H1 (cell line): Measurements from ENCODE around the gene NANOGP8. TPM values are rescaled to one million over a fixed set of nuclear protein-coding genes. Genes with fewer than 3 reads are reported as not detected.

Source experiments
- CTCF ChIA-PET: fragments of 300-600 bp; sonication (Branson Sonifier 250); formaldehyde crosslinking; loops from one replicate; lab custom pipeline; 2021; ENCODE audit not compliant: partially characterized antibody; lab: Charles Lee
- POLR2A ChIA-PET: fragments of 300-600 bp; sonication (Branson Sonifier 250); formaldehyde crosslinking; loops from one replicate; lab custom pipeline; 2021; ENCODE audit warnings: inconsistent platforms; ENCODE audit not compliant: partially characterized antibody; lab: Charles Lee
- DNase-seq, 2 experiments: peaks; one replicate each; pipeline versions ENCODE4 v3.0.0 to v3.0.0-alpha.2; 2010 to 2022; ENCODE audit warnings: low spot score in 2 of 2, low read depth in 1 of 2, mixed read lengths in 1 of 2
- FAIRE-seq: peaks from 2 replicates; lab custom pipeline; 2011; peaks lifted over from hg19 to GRCh38; lab: Jason Lieb, UNC
- H2AFZ ChIP-seq: 2 replicates; pipeline ENCODE4 v1.8.1; 2012; ENCODE audit warnings: low read length, inconsistent platforms
- H2AK5ac ChIP-seq: 2 replicates; pipeline ENCODE4 v1.6.1; 2013; ENCODE audit warnings: low read depth, low read length
- H2BK120ac ChIP-seq: replicated peaks from 2 replicates; pipeline ENCODE3; 2013; ENCODE audit warnings: low read depth, low read length, inconsistent platforms
- H2BK12ac ChIP-seq: 2 replicates; pipeline ENCODE4 v1.6.1; 2013; ENCODE audit warnings: low read depth, low read length
- H2BK15ac ChIP-seq: 2 replicates; pipeline ENCODE4 v1.6.1; 2013; ENCODE audit warnings: low read length
- H2BK20ac ChIP-seq: 2 replicates; pipeline ENCODE4 v1.6.1; 2013; ENCODE audit warnings: low read length
- H2BK5ac ChIP-seq: 2 replicates; pipeline ENCODE4 v1.6.1; 2013; ENCODE audit warnings: low read depth, low read length
- H3K14ac ChIP-seq: 2 replicates; pipeline ENCODE4 v1.6.1; 2013; ENCODE audit warnings: inconsistent platforms; ENCODE audit not compliant: insufficient read length
- H3K18ac ChIP-seq: 2 replicates; pipeline ENCODE4 v1.6.1; 2013; ENCODE audit warnings: low read length; ENCODE audit errors: extremely low read depth
- H3K23ac ChIP-seq: 2 replicates; pipeline ENCODE4 v1.6.1; 2013; ENCODE audit warnings: inconsistent platforms; ENCODE audit not compliant: insufficient read length
- H3K23me2 ChIP-seq: 2 replicates; pipeline ENCODE4 v1.6.1; 2013; ENCODE audit warnings: low read depth, low read length
- H3K27ac ChIP-seq: 2 replicates; pipeline ENCODE4 v1.6.1; 2011; ENCODE audit warnings: low read depth, low read length, inconsistent platforms
- H3K27me3 ChIP-seq, 4 experiments: replicated peaks in 1 of 4; 1 replicate in 1 of 4; 2 replicates in 3 of 4; pipeline versions ENCODE4 v1.6.1 to v1.8.1; 2011 to 2013; ENCODE audit warnings: low read length in 3 of 4, mild to moderate bottlenecking in 3 of 4, inconsistent platforms in 2 of 4, mixed read lengths in 2 of 4, moderate library complexity in 1 of 4; ENCODE audit not compliant: control insufficient read depth in 3 of 4, insufficient read depth in 3 of 4; ENCODE audit errors: extremely low read depth in 1 of 4
- H3K36me3 ChIP-seq, 4 experiments: 2 replicates each; pipeline versions ENCODE4 v1.6.1 to v1.8.1; 2011 to 2013; ENCODE audit warnings: mild to moderate bottlenecking in 4 of 4, low read length in 3 of 4, moderate library complexity in 2 of 4, control low read depth in 1 of 4, inconsistent platforms in 1 of 4; ENCODE audit not compliant: insufficient read depth in 4 of 4, control insufficient read depth in 2 of 4
- H3K4ac ChIP-seq: replicated peaks from 2 replicates; pipeline ENCODE3; 2013; ENCODE audit warnings: low read length, low read depth, mixed read lengths, inconsistent platforms; ENCODE audit not compliant: insufficient read length
- H3K4me1 ChIP-seq, 4 experiments: replicated peaks in 1 of 4; 1 replicate in 1 of 4; 2 replicates in 3 of 4; pipeline versions ENCODE4 v1.6.1 to v1.8.1; 2011 to 2013; ENCODE audit warnings: low read length in 3 of 4, inconsistent platforms in 2 of 4, mixed read lengths in 1 of 4; ENCODE audit not compliant: insufficient read depth in 4 of 4, control insufficient read depth in 3 of 4
- H3K4me2 ChIP-seq, 2 experiments: 2 replicates each; pipeline versions ENCODE4 v1.6.1 to v1.8.1; 2011 to 2013; ENCODE audit warnings: low read depth in 2 of 2, low read length in 2 of 2, control low read depth in 1 of 2, inconsistent platforms in 1 of 2, mild to moderate bottlenecking in 1 of 2; ENCODE audit not compliant: insufficient read depth in 1 of 2
- H3K4me3 ChIP-seq, 4 experiments: fragments of 200-600, 300-600 bp in 1 of 4; sonication (generic), shearing (Covaris generic), sonication (Bioruptor Twin) in 1 of 4; 2 replicates each; pipeline versions ENCODE4 v1.5.1 to v1.8.1; 2011 to 2016; ENCODE audit warnings: low read length in 4 of 4, low read depth in 3 of 4, control low read depth in 2 of 4, inconsistent platforms in 2 of 4, mild to moderate bottlenecking in 2 of 4, mixed read lengths in 1 of 4, moderate library complexity in 1 of 4; ENCODE audit not compliant: insufficient read depth in 2 of 4; ENCODE audit errors: extremely low read depth in 1 of 4
- H3K56ac ChIP-seq: replicated peaks from 2 replicates; pipeline ENCODE3; 2013; ENCODE audit warnings: low read depth, mild to moderate bottlenecking, mixed read lengths, low read length, inconsistent platforms; ENCODE audit not compliant: insufficient read length
- H3K79me1 ChIP-seq: 2 replicates; pipeline ENCODE4 v1.6.1; 2013; ENCODE audit warnings: low read depth, low read length, control low read depth
- H3K79me2 ChIP-seq, 2 experiments: 2 replicates each; pipeline versions ENCODE4 v1.6.1 to v1.8.1; 2012 to 2013; ENCODE audit warnings: low read length in 2 of 2, mild to moderate bottlenecking in 2 of 2, inconsistent platforms in 1 of 2; ENCODE audit not compliant: insufficient read depth in 2 of 2, control insufficient read depth in 1 of 2
- H3K9ac ChIP-seq, 4 experiments: replicated peaks in 1 of 4; 1 replicate in 1 of 4; 2 replicates in 3 of 4; pipeline versions ENCODE4 v1.6.1 to v1.8.1; 2011 to 2013; ENCODE audit warnings: low read depth in 3 of 4, low read length in 3 of 4, control low read depth in 2 of 4, mild to moderate bottlenecking in 2 of 4, moderate library complexity in 2 of 4, inconsistent platforms in 1 of 4; ENCODE audit errors: extremely low read depth in 1 of 4
- H3K9me3 ChIP-seq, 2 experiments: 2 replicates each; pipeline versions ENCODE4 v1.6.1 to v1.8.1; 2012 to 2013; ENCODE audit warnings: mild to moderate bottlenecking in 2 of 2, moderate library complexity in 2 of 2, control low read depth in 1 of 2, inconsistent platforms in 1 of 2, low read depth in 1 of 2, low read length in 1 of 2, mixed read lengths in 1 of 2; ENCODE audit not compliant: insufficient read depth in 2 of 2
- H4K20me1 ChIP-seq, 2 experiments: replicated peaks in 1 of 2; 2 replicates each; pipeline versions ENCODE3 to v1.8.1; 2011 to 2013; ENCODE audit warnings: inconsistent platforms in 2 of 2, low read length in 2 of 2, mild to moderate bottlenecking in 1 of 2; ENCODE audit not compliant: insufficient read depth in 2 of 2, control insufficient read depth in 1 of 2
- H4K5ac ChIP-seq: 2 replicates; pipeline ENCODE4 v1.6.1; 2013; ENCODE audit warnings: low read length, low read depth, mixed read lengths, inconsistent platforms; ENCODE audit not compliant: insufficient read length
- H4K8ac ChIP-seq: 2 replicates; pipeline ENCODE4 v1.8.0; 2013; ENCODE audit warnings: mild to moderate bottlenecking, moderate library complexity, low read length, inconsistent platforms; ENCODE audit not compliant: insufficient read depth; ENCODE audit errors: extremely low read depth
- H4K91ac ChIP-seq: replicated peaks from 2 replicates; pipeline ENCODE3; 2013; ENCODE audit warnings: low read length, mixed read lengths, inconsistent platforms; ENCODE audit not compliant: insufficient read length
- CBX8 ChIP-seq: fragments of 300-800, 300-1000 bp; sonication (generic); IDR thresholded peaks from 2 replicates; pipeline ENCODE4 v1.7.1; 2016; ENCODE audit warnings: low read depth, low read length, borderline replicate concordance
- CHD1 ChIP-seq: IDR thresholded peaks from 2 replicates; pipeline ENCODE4 v1.6.1; 2012; ENCODE audit warnings: low read depth, low read length, improper control_type of control experiment
- CTBP2 ChIP-seq: IDR thresholded peaks from 2 replicates; pipeline ENCODE4 v1.7.0; 2011; ENCODE audit warnings: borderline replicate concordance, mild to moderate bottlenecking, moderate library complexity, mixed read lengths, low read length; ENCODE audit not compliant: insufficient read depth, insufficient read length
- CTCF ChIP-seq, 3 experiments: IDR thresholded peaks; 1 replicate in 2 of 3; 2 replicates in 1 of 3; pipeline versions ENCODE4 v1.5.1 to v1.6.1; 2011; ENCODE audit warnings: low read length in 3 of 3, mild to moderate bottlenecking in 3 of 3, inconsistent platforms in 2 of 3, low read depth in 1 of 3, moderate library complexity in 1 of 3; ENCODE audit not compliant: insufficient read depth in 1 of 3; ENCODE audit errors: control extremely low read depth in 1 of 3
- JUN ChIP-seq: IDR thresholded peaks from 2 replicates; pipeline ENCODE4 v1.6.1; 2011; ENCODE audit warnings: low read depth, mild to moderate bottlenecking, improper control_type of control experiment, low read length
- NANOG ChIP-seq: IDR thresholded peaks from 2 replicates; pipeline ENCODE4 v1.6.1; 2011; ENCODE audit warnings: low read length, low read depth, mild to moderate bottlenecking, inconsistent platforms; ENCODE audit not compliant: insufficient read depth, poor library complexity, severe bottlenecking
- PHF8 ChIP-seq: fragments of 200-600 bp; sonication (generic); conservative IDR thresholded peaks from 2 replicates; pipeline ENCODE4 v1.7.1; 2012; ENCODE audit warnings: low read depth, mild to moderate bottlenecking, inconsistent platforms, low read length, moderate library complexity
- POU5F1 ChIP-seq: IDR thresholded peaks from 2 replicates; pipeline ENCODE4 v1.6.1; 2011; ENCODE audit warnings: low read depth, mild to moderate bottlenecking, low read length, moderate library complexity
- SIN3A ChIP-seq, 2 experiments: IDR thresholded peaks in 1 of 2; conservative IDR thresholded peaks in 1 of 2; 2 replicates each; pipeline ENCODE4 v1.6.1; 2011 to 2012; ENCODE audit warnings: low read length in 2 of 2, improper control_type of control experiment in 1 of 2, low read depth in 1 of 2, mild to moderate bottlenecking in 1 of 2
- SRF ChIP-seq: IDR thresholded peaks from 2 replicates; pipeline ENCODE4 v1.6.1; 2011; ENCODE audit warnings: mild to moderate bottlenecking, low read depth, low read length, moderate library complexity
- YY1 ChIP-seq: IDR thresholded peaks from 2 replicates; pipeline ENCODE4 v1.6.1; 2011; ENCODE audit warnings: low read depth, mild to moderate bottlenecking, low read length
- WGBS, 2 experiments: shearing (Covaris generic) in 1 of 2; methylation state at CpG; one replicate each; pipeline versions ENCODE4 v1.1.6 to v1.1.7; 2013 to 2015; ENCODE audit warnings: low lambda C conversion rate in 2 of 2, mixed read lengths in 2 of 2, inconsistent platforms in 1 of 2, low coverage in 1 of 2, missing lambda C conversion rate in 1 of 2; ENCODE audit not compliant: insufficient replicate concordance in 2 of 2, insufficient coverage in 1 of 2, insufficient read length in 1 of 2; ENCODE audit errors: extremely low coverage in 1 of 2, missing lambda C conversion rate in 1 of 2; 5-methylcytosine and 5-hydroxymethylcytosine counted together
- polyA plus RNA-seq, 7 experiments: library from polyadenylated mRNA; depleted of rRNA in 3 of 7; stranded (reverse) in 5 of 7; unstranded in 2 of 7; fragments of >200 nt in 5 of 7; fragments of 200-250 nt in 2 of 7; gene quantifications; 1 replicate in 5 of 7; 2 replicates in 1 of 7; 4 replicates in 1 of 7; pipeline versions ENCODE4 v1.2.1 to v1.2.3, GENCODE V29; 2011 to 2013; ENCODE audit warnings: missing spikeins in 2 of 7, mixed read lengths in 2 of 7
- total RNA-seq: library from RNA; stranded (reverse); fragmentation: NEBNext Ultra II Directional; extraction: Animal tissue kit (Norgen Biotek cat#: 25700); gene quantifications from 2 replicates; pipeline ENCODE4 v1.2.1, GENCODE V29; 2021

Gene NANOGP8
- total and polyA plus RNA-seq, 2 of the 8 experiments (the other 6 are each of a cell fraction or from before 2014, with no cell fraction given), result 23.3 to 40.6 TPM

- peak overlapping the region; percentile 65; the same call in 1 of the 2 replicates for H4K8ac ChIP-seq
- H3K14ac ChIP-seq, result no peak overlapping the region
- H4K91ac ChIP-seq, result no peak overlapping the region
- H2BK5ac ChIP-seq, result no peak overlapping the region
- no peak overlapping the region for H3K4ac ChIP-seq
- H2AFZ ChIP-seq, result no peak overlapping the region
- H2BK20ac ChIP-seq, result no peak overlapping the region
- H3K27me3 ChIP-seq, result no peaks in the 10 kb centered on the region
- H3K4me1 ChIP-seq, result no peaks in the 10 kb centered on the region
- no peak overlapping the region for H3K56ac ChIP-seq
- H3K9ac ChIP-seq, result no peak overlapping the region
- no peaks in the 10 kb centered on the region for H3K79me1 ChIP-seq
- H3K4me2 ChIP-seq, result no peak overlapping the region
- FAIRE-seq, result no peak
- H3K4me3 ChIP-seq, result no peak overlapping the region
- H4K20me1 ChIP-seq, result no peaks in the 10 kb centered on the region
- no peak overlapping the region for H3K23ac ChIP-seq
- DNase-seq, result no peak
- H3K27ac ChIP-seq, result no peak overlapping the region
- no peak overlapping the region for H2AK5ac ChIP-seq
- H3K23me2 ChIP-seq, result no peaks in the 10 kb centered on the region
- H2BK120ac ChIP-seq, result no peak overlapping the region
- no peaks in the 10 kb centered on the region for H3K79me2 ChIP-seq
- CTCF ChIA-PET, result interaction anchor here (0.9 kb wide), 1 partner anchor 115 kb away, joined by 3 read pairs; no protein-coding TSS in a partner anchor
- no peaks in the 10 kb centered on the region for H3K36me3 ChIP-seq
- H3K18ac ChIP-seq, result no peak overlapping the region
- 0 out of 2 replicates have a peak overlapping the region, but pooled peaks have one; percentile 54 for H2BK15ac ChIP-seq
- 94% methylated on average over 31 of the region's 33 CpGs; no CpG with 5 or more reads in 1 of the 2 experiments for WGBS, 2 experiments
- POLR2A ChIA-PET, result no interaction called here
- no peaks in the 10 kb centered on the region; a peak in 1 of 4 replicates for H3K9me3 ChIP-seq
- H2BK12ac ChIP-seq, result no peak overlapping the region
- no peak overlapping the region for H4K5ac ChIP-seq
- TF ChIP-seq POU5F1 (no peak), SRF (no peak), CBX8 (no peak), SIN3A (conservative IDR thresholded peaks at IDR 0.05 in 1 of 2, IDR thresholded peaks at IDR 0.05 in 1 of 2; ENCODE audit: low read depth in 1 of 2, low read length in 2 of 2) (no peak), CTBP2 (no peak), JUN (no peak), CTCF (IDR thresholded peaks at IDR 0.05; ENCODE audit: control extremely low read depth in 1 of 3, insufficient read depth in 1 of 3, low read depth in 1 of 3, low read length in 3 of 3) (no peak), YY1 (no peak), PHF8 (no peak), NANOG (no peak), CHD1 (no peak)
Measured at GRCh38 chr15:35092846-35093245, 7.8 kb upstream of the NANOGP8 start.
